Measurements from ENCODE around the gene RETREG2. TPM values are rescaled to one million over a fixed set of nuclear protein-coding genes. Genes with fewer than 3 reads are reported as not detected.

Gene RETREG2
- total RNA-seq, 1 donor from 2014 or later = 70.0 TPM

- H3K27ac Mint-ChIP-seq = no peak overlapping the region
- no peak for DNase-seq (ENCODE audit: low spot score in 2 of 2, unreplicated experiment in 2 of 2)
- peaks cover 13% of the 10 kb centered on the region for H3K4me1 Mint-ChIP-seq
- H3K36me3 Mint-ChIP-seq = peaks cover 5% of the 10 kb centered on the region
- H3K9me3 Mint-ChIP-seq = no peaks in the 10 kb centered on the region
- H3K27me3 Mint-ChIP-seq (ENCODE audit: low read depth) = peaks cover 2% of the 10 kb centered on the region
- H3K4me3 Mint-ChIP-seq = no peak overlapping the region
- TF ChIP-seq CTCF (IDR thresholded peaks at IDR 0.05; ENCODE audit: unreplicated experiment) = no peak
These were observed 20.1 kb upstream of the RETREG2 start for GRCh38 chr2:219158025-219158424.

- no peak for DNase-seq (ENCODE audit: low spot score in 2 of 2, unreplicated experiment in 2 of 2)
- no peak overlapping the region for H3K4me3 Mint-ChIP-seq
- H3K9me3 Mint-ChIP-seq = no peaks in the 10 kb centered on the region
- H3K27me3 Mint-ChIP-seq (ENCODE audit: low read depth) = peaks cover 3% of the 10 kb centered on the region
- H3K4me1 Mint-ChIP-seq = peaks cover 13% of the 10 kb centered on the region
- peaks cover 5% of the 10 kb centered on the region for H3K36me3 Mint-ChIP-seq
- no peak overlapping the region for H3K27ac Mint-ChIP-seq
- no peak for TF ChIP-seq CTCF (IDR thresholded peaks at IDR 0.05; ENCODE audit: unreplicated experiment)
These were observed 19.5 kb upstream of the RETREG2 start for GRCh38 chr2:219158586-219158985.

- DNase-seq (ENCODE audit: low spot score in 2 of 2, unreplicated experiment in 2 of 2) = no peak
- peak overlapping the region; percentile 88 for H3K4me3 Mint-ChIP-seq
- peaks cover 5% of the 10 kb centered on the region for H3K27me3 Mint-ChIP-seq (ENCODE audit: low read depth)
- H3K36me3 Mint-ChIP-seq = peaks cover 5% of the 10 kb centered on the region
- H3K9me3 Mint-ChIP-seq = no peaks in the 10 kb centered on the region
- peaks cover 13% of the 10 kb centered on the region for H3K4me1 Mint-ChIP-seq
- no peak for TF ChIP-seq CTCF (IDR thresholded peaks at IDR 0.05; ENCODE audit: unreplicated experiment)
- H3K27ac Mint-ChIP-seq = peak overlapping the region; percentile 93
These were observed 18.3 kb upstream of the RETREG2 start for GRCh38 chr2:219159771-219160185.

DNA sequence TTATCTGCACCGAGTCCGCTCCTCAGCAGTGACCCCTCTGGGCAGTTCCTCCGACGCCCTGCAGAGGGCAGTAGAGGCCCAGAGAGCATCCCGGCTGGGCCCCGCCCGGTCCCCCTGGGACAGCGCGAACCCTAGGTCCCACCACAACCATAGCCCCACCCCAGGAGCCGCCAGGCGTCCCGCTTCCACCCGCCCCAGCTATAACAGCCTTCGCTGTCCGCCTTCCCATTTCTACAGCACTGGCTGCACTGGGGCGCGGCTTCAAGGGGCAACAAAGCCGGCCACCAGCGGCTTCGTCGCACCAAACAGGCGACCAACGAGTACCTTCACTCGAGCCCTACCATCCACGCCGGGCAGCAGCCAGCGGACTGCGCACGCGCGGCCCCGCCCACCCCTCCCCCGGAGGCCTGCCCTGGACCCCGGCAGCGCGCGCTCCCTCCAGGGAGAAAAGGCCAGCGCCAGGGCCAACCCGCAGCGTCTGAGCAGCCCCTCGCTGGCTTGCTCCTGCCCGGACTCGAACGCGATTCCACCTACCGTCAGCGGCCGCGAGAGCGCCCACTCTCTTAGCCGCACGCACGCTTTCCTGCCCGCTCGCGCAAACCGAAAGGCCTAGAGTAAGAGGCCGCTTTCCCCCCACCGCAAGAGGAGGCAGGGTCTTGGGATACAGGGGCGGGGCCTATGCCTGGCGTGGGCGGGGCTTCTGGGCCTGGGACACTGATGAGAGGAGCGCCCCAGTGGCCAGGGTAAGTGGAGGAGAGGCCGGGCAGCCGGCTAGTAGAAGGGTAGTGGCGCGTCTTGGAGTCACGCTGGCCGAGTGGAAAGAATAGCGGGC, 17.7 kb upstream of the RETREG2 start, which contains the start of gene NHEJ1:
TSS of gene NHEJ1 (minus strand) at position 630 of the 832 bp plus-strand sequence. CDS start 2,453 bp downstream, outside the sequence.
- Mint-ChIP-seq H3K27ac (peak within 1 kb of the TSS; percentile 94), H3K4me1 (peaks cover 13% of the 10 kb centered on the region), H3K27me3 (ENCODE audit: low read depth) (peaks cover 5% of the 10 kb centered on the region), H3K4me3 (peak within 1 kb of the TSS; percentile 88), H3K36me3 (peaks cover 5% of the 10 kb centered on the region), H3K9me3 (no peaks in the 10 kb centered on the region)
- TF ChIP-seq CTCF (IDR thresholded peaks at IDR 0.05; ENCODE audit: unreplicated experiment) = peak; percentile 98
- DNase-seq (ENCODE audit: low spot score in 2 of 2, unreplicated experiment in 2 of 2) = peak; percentile 85 to 93

GRCh38 chr2:219161097-219161496, 17.0 kb upstream of the RETREG2 start:
- H3K4me3 Mint-ChIP-seq = peak overlapping the region; percentile 88
- no peak overlapping the region for H3K27ac Mint-ChIP-seq
- peaks cover 13% of the 10 kb centered on the region for H3K4me1 Mint-ChIP-seq
- DNase-seq (ENCODE audit: low spot score in 2 of 2, unreplicated experiment in 2 of 2) = no peak
- peaks cover 5% of the 10 kb centered on the region for H3K27me3 Mint-ChIP-seq (ENCODE audit: low read depth)
- no peak for TF ChIP-seq CTCF (IDR thresholded peaks at IDR 0.05; ENCODE audit: unreplicated experiment)
- H3K9me3 Mint-ChIP-seq = no peaks in the 10 kb centered on the region
- H3K36me3 Mint-ChIP-seq = peaks cover 5% of the 10 kb centered on the region
